ENCODE results near the gene ANP32B.

ANP32B gene

GRCh38 chr9:98002808-98003207, 19.7 kb downstream of the ANP32B start:
- H3K9me3 ChIP-seq (ENCODE audit: control insufficient read depth, low read length) = no peaks in the 10 kb centered on the region
- no peaks in the 10 kb centered on the region for H3K27me3 ChIP-seq (ENCODE audit: control insufficient read depth, insufficient read depth, low read length)
- H3K9ac ChIP-seq (ENCODE audit: low read length) = no peak overlapping the region
- no peak overlapping the region for H3K4me3 ChIP-seq (ENCODE audit: low read length)
- H3K36me3 ChIP-seq (ENCODE audit: control insufficient read depth, insufficient read depth, low read length) = peaks cover 7% of the 10 kb centered on the region
- no peaks in the 10 kb centered on the region for H3K4me1 ChIP-seq (ENCODE audit: control insufficient read depth, insufficient read depth, low read length)

- Histone ChIP-seq H3K9me3 (ENCODE audit: control insufficient read depth, low read length) (no peaks in the 10 kb centered on the region), H3K4me3 (ENCODE audit: low read length) (no peak overlapping the region), H3K27me3 (ENCODE audit: control insufficient read depth, insufficient read depth, low read length) (no peaks in the 10 kb centered on the region), H3K36me3 (ENCODE audit: control insufficient read depth, insufficient read depth, low read length) (peaks cover 11% of the 10 kb centered on the region), H3K9ac (ENCODE audit: low read length) (no peak overlapping the region), H3K4me1 (ENCODE audit: control insufficient read depth, insufficient read depth, low read length) (no peaks in the 10 kb centered on the region)
These were observed 23.1 kb downstream of the ANP32B start for GRCh38 chr9:98006127-98006796.

GRCh38 chr9:98007251-98007928, 24.2 kb downstream of the ANP32B start:
- no peak overlapping the region for H3K9ac ChIP-seq (ENCODE audit: low read length)
- no peaks in the 10 kb centered on the region for H3K9me3 ChIP-seq (ENCODE audit: control insufficient read depth, low read length)
- no peak overlapping the region for H3K4me3 ChIP-seq (ENCODE audit: low read length)
- no peaks in the 10 kb centered on the region for H3K4me1 ChIP-seq (ENCODE audit: control insufficient read depth, insufficient read depth, low read length)
- H3K27me3 ChIP-seq (ENCODE audit: control insufficient read depth, insufficient read depth, low read length) = no peaks in the 10 kb centered on the region
- H3K36me3 ChIP-seq (ENCODE audit: control insufficient read depth, insufficient read depth, low read length) = peaks cover 13% of the 10 kb centered on the region

GRCh38 chr9:98008764-98009163, 25.6 kb downstream of the ANP32B start:
- Histone ChIP-seq H3K9ac (ENCODE audit: low read length) (no peak overlapping the region), H3K9me3 (ENCODE audit: control insufficient read depth, low read length) (no peaks in the 10 kb centered on the region), H3K4me1 (ENCODE audit: control insufficient read depth, insufficient read depth, low read length) (no peaks in the 10 kb centered on the region), H3K4me3 (ENCODE audit: low read length) (no peak overlapping the region), H3K27me3 (ENCODE audit: control insufficient read depth, insufficient read depth, low read length) (no peaks in the 10 kb centered on the region), H3K36me3 (ENCODE audit: control insufficient read depth, insufficient read depth, low read length) (peaks cover 13% of the 10 kb centered on the region)

- no peak overlapping the region for H3K9ac ChIP-seq (ENCODE audit: low read length)
- H3K9me3 ChIP-seq (ENCODE audit: control insufficient read depth, low read length) = no peaks in the 10 kb centered on the region
- H3K36me3 ChIP-seq (ENCODE audit: control insufficient read depth, insufficient read depth, low read length) = peaks cover 13% of the 10 kb centered on the region
- no peaks in the 10 kb centered on the region for H3K4me1 ChIP-seq (ENCODE audit: control insufficient read depth, insufficient read depth, low read length)
- no peak overlapping the region for H3K4me3 ChIP-seq (ENCODE audit: low read length)
- H3K27me3 ChIP-seq (ENCODE audit: control insufficient read depth, insufficient read depth, low read length) = no peaks in the 10 kb centered on the region
These were observed 26.3 kb downstream of the ANP32B start for GRCh38 chr9:98009437-98009836.

GRCh38 chr9:98009936-98010335, 26.8 kb downstream of the ANP32B start:
- Histone ChIP-seq H3K9me3 (ENCODE audit: control insufficient read depth, low read length) (no peaks in the 10 kb centered on the region), H3K9ac (ENCODE audit: low read length) (no peak overlapping the region), H3K27me3 (ENCODE audit: control insufficient read depth, insufficient read depth, low read length) (no peaks in the 10 kb centered on the region), H3K4me3 (ENCODE audit: low read length) (no peak overlapping the region), H3K4me1 (ENCODE audit: control insufficient read depth, insufficient read depth, low read length) (no peaks in the 10 kb centered on the region), H3K36me3 (ENCODE audit: control insufficient read depth, insufficient read depth, low read length) (peaks cover 13% of the 10 kb centered on the region)

GRCh38 chr9:98010445-98010844, 27.3 kb downstream of the ANP32B start:
- Histone ChIP-seq H3K9ac (ENCODE audit: low read length) (no peak overlapping the region), H3K4me1 (ENCODE audit: control insufficient read depth, insufficient read depth, low read length) (no peaks in the 10 kb centered on the region), H3K27me3 (ENCODE audit: control insufficient read depth, insufficient read depth, low read length) (no peaks in the 10 kb centered on the region), H3K4me3 (ENCODE audit: low read length) (no peak overlapping the region), H3K9me3 (ENCODE audit: control insufficient read depth, low read length) (no peaks in the 10 kb centered on the region), H3K36me3 (ENCODE audit: control insufficient read depth, insufficient read depth, low read length) (peaks cover 13% of the 10 kb centered on the region)

GRCh38 chr9:98011122-98011521, 28.0 kb downstream of the ANP32B start:
- Histone ChIP-seq H3K9ac (ENCODE audit: low read length) (no peak overlapping the region), H3K9me3 (ENCODE audit: control insufficient read depth, low read length) (no peaks in the 10 kb centered on the region), H3K27me3 (ENCODE audit: control insufficient read depth, insufficient read depth, low read length) (no peaks in the 10 kb centered on the region), H3K36me3 (ENCODE audit: control insufficient read depth, insufficient read depth, low read length) (peaks cover 6% of the 10 kb centered on the region), H3K4me1 (ENCODE audit: control insufficient read depth, insufficient read depth, low read length) (no peaks in the 10 kb centered on the region), H3K4me3 (ENCODE audit: low read length) (no peak overlapping the region)

- H3K4me1 ChIP-seq (ENCODE audit: control insufficient read depth, insufficient read depth, low read length) = no peaks in the 10 kb centered on the region
- no peak overlapping the region for H3K9ac ChIP-seq (ENCODE audit: low read length)
- peaks cover 2% of the 10 kb centered on the region for H3K36me3 ChIP-seq (ENCODE audit: control insufficient read depth, insufficient read depth, low read length)
- H3K9me3 ChIP-seq (ENCODE audit: control insufficient read depth, low read length) = no peaks in the 10 kb centered on the region
- H3K4me3 ChIP-seq (ENCODE audit: low read length) = no peak overlapping the region
- no peaks in the 10 kb centered on the region for H3K27me3 ChIP-seq (ENCODE audit: control insufficient read depth, insufficient read depth, low read length)
These were observed 33.1 kb downstream of the ANP32B start for GRCh38 chr9:98016137-98016680.

GRCh38 chr9:98017306-98017705, 34.2 kb downstream of the ANP32B start:
- H3K36me3 ChIP-seq (ENCODE audit: control insufficient read depth, insufficient read depth, low read length) = no peaks in the 10 kb centered on the region

GRCh38 chr9:98018347-98018746, 35.2 kb downstream of the ANP32B start:
- Histone ChIP-seq H3K27me3 (ENCODE audit: control insufficient read depth, insufficient read depth, low read length) (no peaks in the 10 kb centered on the region), H3K9ac (ENCODE audit: low read length) (no peak overlapping the region), H3K36me3 (ENCODE audit: control insufficient read depth, insufficient read depth, low read length) (no peaks in the 10 kb centered on the region), H3K4me3 (ENCODE audit: low read length) (no peak overlapping the region), H3K4me1 (ENCODE audit: control insufficient read depth, insufficient read depth, low read length) (no peaks in the 10 kb centered on the region), H3K9me3 (ENCODE audit: control insufficient read depth, low read length) (no peaks in the 10 kb centered on the region)

More at GRCh38 chr9:98017306-98017705, 34.2 kb downstream of the ANP32B start:
- Histone ChIP-seq H3K4me3 (ENCODE audit: low read length) (no peak overlapping the region), H3K9me3 (ENCODE audit: control insufficient read depth, low read length) (no peaks in the 10 kb centered on the region), H3K9ac (ENCODE audit: low read length) (no peak overlapping the region), H3K27me3 (ENCODE audit: control insufficient read depth, insufficient read depth, low read length) (no peaks in the 10 kb centered on the region), H3K4me1 (ENCODE audit: control insufficient read depth, insufficient read depth, low read length) (no peaks in the 10 kb centered on the region)

GRCh38 chr9:98019098-98019497, 36.0 kb downstream of the ANP32B start:
- H3K9ac ChIP-seq (ENCODE audit: low read length) = no peak overlapping the region
- no peak overlapping the region for H3K4me3 ChIP-seq (ENCODE audit: low read length)
- no peaks in the 10 kb centered on the region for H3K36me3 ChIP-seq (ENCODE audit: control insufficient read depth, insufficient read depth, low read length)
- H3K27me3 ChIP-seq (ENCODE audit: control insufficient read depth, insufficient read depth, low read length) = no peaks in the 10 kb centered on the region
- no peaks in the 10 kb centered on the region for H3K4me1 ChIP-seq (ENCODE audit: control insufficient read depth, insufficient read depth, low read length)
- H3K9me3 ChIP-seq (ENCODE audit: control insufficient read depth, low read length) = no peaks in the 10 kb centered on the region
